GM12874 (cell line): ENCODE data around the gene GDF2.
A peak's percentile ranks its signal among the peaks of the same experiment; 100 is the strongest.

Experiments
- TF ChIP-seq, protein P1 (sequence below): IDR thresholded peaks from 2 replicates; pipeline ENCODE4 v1.5.1; 2011; ENCODE audit warnings: low read depth, mild to moderate bottlenecking, control low read depth, low read length, moderate library complexity; ENCODE audit not compliant: insufficient read depth

GDF2 gene

DNA sequence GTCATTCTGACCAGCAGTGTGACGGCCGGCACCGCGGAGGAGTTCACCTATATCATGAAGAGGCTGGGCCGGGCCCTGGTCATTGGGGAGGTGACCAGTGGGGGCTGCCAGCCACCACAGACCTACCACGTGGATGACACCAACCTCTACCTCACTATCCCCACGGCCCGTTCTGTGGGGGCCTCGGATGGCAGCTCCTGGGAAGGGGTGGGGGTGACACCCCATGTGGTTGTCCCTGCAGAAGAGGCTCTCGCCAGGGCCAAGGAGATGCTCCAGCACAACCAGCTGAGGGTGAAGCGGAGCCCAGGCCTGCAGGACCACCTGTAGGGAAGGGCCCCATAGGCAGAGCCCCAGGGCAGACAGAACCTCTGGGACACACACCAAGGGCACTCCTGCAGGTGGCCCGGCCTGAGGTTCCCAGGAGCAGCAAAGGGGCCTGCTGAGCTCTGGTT lies 34.9 kb downstream of the GDF2 start:
- TF ChIP-seq, protein P1, sequence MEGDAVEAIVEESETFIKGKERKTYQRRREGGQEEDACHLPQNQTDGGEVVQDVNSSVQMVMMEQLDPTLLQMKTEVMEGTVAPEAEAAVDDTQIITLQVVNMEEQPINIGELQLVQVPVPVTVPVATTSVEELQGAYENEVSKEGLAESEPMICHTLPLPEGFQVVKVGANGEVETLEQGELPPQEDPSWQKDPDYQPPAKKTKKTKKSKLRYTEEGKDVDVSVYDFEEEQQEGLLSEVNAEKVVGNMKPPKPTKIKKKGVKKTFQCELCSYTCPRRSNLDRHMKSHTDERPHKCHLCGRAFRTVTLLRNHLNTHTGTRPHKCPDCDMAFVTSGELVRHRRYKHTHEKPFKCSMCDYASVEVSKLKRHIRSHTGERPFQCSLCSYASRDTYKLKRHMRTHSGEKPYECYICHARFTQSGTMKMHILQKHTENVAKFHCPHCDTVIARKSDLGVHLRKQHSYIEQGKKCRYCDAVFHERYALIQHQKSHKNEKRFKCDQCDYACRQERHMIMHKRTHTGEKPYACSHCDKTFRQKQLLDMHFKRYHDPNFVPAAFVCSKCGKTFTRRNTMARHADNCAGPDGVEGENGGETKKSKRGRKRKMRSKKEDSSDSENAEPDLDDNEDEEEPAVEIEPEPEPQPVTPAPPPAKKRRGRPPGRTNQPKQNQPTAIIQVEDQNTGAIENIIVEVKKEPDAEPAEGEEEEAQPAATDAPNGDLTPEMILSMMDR = no peak

DNA sequence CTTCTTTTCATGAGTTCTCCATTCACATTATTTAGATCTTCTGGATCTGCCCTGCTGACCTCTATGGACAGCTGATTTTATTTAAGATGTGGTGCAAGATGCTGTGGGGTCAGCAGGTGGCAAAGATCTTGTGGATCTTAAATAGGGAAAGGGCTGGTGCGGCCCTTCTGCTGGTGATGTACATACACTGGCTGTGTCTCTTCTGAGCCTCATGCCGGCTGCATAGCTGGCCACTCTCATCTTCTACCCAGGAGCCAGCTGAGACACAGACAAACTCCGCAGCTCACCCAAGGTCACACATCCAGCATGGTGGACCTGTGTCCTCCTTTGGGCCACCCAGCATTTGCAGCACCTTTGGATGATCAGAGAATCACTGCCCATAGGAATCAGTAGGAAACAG lies 35.7 kb downstream of the GDF2 start:
- TF ChIP-seq, protein P1 = no peak

DNA sequence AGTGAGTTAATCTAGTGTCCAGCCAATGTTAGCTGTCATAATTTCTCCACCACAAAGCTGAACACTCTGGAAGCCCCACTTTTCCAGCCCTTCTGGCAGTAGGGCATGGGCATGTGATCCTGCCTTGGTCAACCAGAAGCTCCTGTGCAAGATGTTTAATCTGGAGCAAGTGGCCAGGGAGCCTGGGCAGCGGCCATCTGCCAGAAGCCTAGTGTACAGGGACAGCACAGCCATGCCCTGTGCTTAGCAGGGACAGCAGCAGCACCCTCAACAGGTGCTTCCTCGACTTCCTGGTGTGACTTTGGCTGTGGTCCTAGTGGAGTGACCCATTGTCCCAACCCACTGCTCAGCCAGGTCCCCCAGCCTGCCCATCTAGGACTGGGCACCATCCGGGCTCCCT lies 36.2 kb downstream of the GDF2 start:
- TF ChIP-seq, protein P1 = no peak

DNA sequence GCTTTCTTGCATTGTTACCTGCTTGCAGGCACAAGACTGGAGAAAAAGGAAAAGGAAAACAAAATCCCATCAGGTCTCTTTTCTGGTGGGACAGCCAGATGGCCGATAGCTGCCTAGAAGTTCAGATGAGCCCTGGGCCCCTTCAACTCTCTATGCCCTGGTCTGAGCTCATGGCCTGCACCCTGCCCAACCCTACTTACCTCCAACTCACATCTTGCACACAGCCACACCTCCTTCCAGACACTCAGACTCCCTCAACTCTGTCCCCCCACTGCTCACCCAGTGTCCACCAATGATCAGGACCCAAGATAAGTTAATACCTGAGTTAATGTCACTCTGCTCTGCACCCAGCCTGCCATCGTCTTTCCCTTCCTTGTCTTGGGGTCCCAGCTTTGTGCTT lies 36.8 kb downstream of the GDF2 start:
- TF ChIP-seq, protein P1 = no peak

DNA sequence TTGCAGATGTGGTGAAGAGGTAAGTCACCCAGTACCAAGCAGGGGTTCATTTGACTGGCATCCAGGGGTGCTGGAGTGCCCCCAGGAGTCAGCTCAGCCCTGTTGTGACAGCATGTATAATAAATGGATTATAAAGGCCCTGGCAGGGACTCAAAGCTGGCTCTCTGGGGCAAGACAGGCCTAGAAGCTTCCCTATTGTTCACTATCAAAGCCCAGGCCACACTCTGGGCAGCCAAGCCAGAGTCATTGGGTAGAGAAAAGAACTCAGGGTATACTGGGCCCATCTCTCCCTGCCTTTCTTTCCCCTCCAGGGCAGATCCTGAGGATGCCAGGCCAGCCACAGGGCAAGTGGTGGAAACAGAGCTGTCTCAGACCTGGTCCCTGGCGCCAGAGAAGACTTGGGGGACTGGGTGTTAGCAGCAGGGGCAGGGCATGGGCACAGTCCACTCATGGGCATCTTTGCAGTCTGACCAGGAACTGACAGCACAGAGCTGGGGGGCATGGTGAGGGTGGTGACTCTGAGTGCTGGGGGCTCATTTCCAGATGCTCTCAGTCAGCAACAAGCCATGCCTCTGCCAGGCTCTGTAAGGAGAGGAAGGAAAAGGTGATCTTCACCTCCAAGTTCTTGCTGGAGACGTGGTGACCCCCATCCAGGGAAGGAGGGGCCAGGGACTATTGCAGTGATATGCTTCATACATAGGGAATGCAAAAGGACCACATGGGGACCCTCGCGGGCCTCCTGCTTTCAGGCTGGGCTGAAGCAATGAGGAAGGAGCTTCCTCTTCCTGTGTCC lies 37.6 kb downstream of the GDF2 start:
- TF ChIP-seq, protein P1 = no peak

DNA sequence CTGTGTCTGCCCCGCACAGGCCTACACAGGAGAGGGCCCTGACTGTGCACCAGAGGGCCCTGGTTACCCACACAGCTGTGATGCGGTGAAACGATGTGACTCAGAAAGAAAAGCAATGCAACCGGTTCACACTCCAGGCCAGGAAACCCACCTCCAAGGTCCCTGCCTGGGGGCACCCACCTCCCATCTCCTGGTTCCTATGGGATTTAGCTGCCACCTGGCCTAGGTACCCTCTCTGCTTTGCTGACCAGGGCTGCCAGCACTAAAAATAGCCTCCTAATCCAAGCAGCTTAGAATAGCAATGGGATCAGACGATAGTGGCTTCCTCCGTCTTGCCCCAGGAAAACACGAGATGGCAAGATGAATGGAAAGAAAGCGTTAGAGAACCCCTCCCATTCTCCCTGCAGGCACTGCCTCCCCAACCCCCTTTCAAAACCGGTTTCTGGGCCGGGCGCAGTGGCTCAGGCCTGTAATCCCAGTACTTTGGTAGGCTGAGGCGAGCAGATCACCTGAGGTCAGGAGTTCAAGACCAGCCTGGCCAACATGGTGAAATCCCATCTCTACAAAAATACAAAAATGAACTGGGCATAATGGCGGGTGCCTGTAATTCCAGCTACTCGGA lies 38.3 kb downstream of the GDF2 start:
- TF ChIP-seq, protein P1 = no peak

DNA sequence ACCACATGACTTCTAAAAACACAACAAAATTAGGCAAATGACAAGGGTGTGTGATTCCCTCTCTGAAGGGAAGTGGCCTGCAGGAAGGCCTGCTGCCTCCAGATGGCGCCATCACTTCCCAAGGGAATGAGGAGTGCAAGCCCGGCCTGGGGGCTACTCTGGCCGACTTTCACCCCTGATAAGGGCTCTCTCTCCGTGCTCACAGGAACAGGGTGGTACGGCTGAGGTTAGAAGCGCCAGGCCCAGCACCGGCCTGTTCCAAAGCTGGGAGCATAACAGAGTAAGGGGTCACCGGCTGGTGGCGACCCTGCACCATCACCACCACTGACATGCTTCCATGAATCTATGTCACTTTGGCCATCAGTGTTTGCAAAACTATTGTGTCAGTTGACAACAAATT lies 39.0 kb downstream of the GDF2 start:
- TF ChIP-seq, protein P1 = peak; percentile 75
